H1 (cell line): ENCODE measurements around the gene PODN. TPM values are rescaled to one million over a fixed set of nuclear protein-coding genes. Genes with fewer than 3 reads are reported as not detected.

Experiments
- CTCF ChIA-PET: fragments of 300-600 bp; sonication (Branson Sonifier 250); formaldehyde crosslinking; loops from one replicate; lab custom pipeline; 2021; ENCODE audit not compliant: partially characterized antibody; lab: Charles Lee
- POLR2A ChIA-PET: fragments of 300-600 bp; sonication (Branson Sonifier 250); formaldehyde crosslinking; loops from one replicate; lab custom pipeline; 2021; ENCODE audit warnings: inconsistent platforms; ENCODE audit not compliant: partially characterized antibody; lab: Charles Lee
- DNase-seq, 2 experiments: peaks; one replicate each; pipeline versions ENCODE4 v3.0.0 to v3.0.0-alpha.2; 2010 to 2022; ENCODE audit warnings: low spot score in 2 of 2, low read depth in 1 of 2, mixed read lengths in 1 of 2
- FAIRE-seq: peaks from 2 replicates; lab custom pipeline; 2011; peaks lifted over from hg19 to GRCh38; lab: Jason Lieb, UNC
- H2AFZ ChIP-seq: 2 replicates; pipeline ENCODE4 v1.8.1; 2012; ENCODE audit warnings: low read length, inconsistent platforms
- H2AK5ac ChIP-seq: 2 replicates; pipeline ENCODE4 v1.6.1; 2013; ENCODE audit warnings: low read depth, low read length
- H2BK120ac ChIP-seq: replicated peaks from 2 replicates; pipeline ENCODE3; 2013; ENCODE audit warnings: low read depth, low read length, inconsistent platforms
- H2BK12ac ChIP-seq: 2 replicates; pipeline ENCODE4 v1.6.1; 2013; ENCODE audit warnings: low read depth, low read length
- H2BK15ac ChIP-seq: 2 replicates; pipeline ENCODE4 v1.6.1; 2013; ENCODE audit warnings: low read length
- H2BK20ac ChIP-seq: 2 replicates; pipeline ENCODE4 v1.6.1; 2013; ENCODE audit warnings: low read length
- H2BK5ac ChIP-seq: 2 replicates; pipeline ENCODE4 v1.6.1; 2013; ENCODE audit warnings: low read depth, low read length
- H3K14ac ChIP-seq: 2 replicates; pipeline ENCODE4 v1.6.1; 2013; ENCODE audit warnings: inconsistent platforms; ENCODE audit not compliant: insufficient read length
- H3K18ac ChIP-seq: 2 replicates; pipeline ENCODE4 v1.6.1; 2013; ENCODE audit warnings: low read length; ENCODE audit errors: extremely low read depth
- H3K23ac ChIP-seq: 2 replicates; pipeline ENCODE4 v1.6.1; 2013; ENCODE audit warnings: inconsistent platforms; ENCODE audit not compliant: insufficient read length
- H3K23me2 ChIP-seq: 2 replicates; pipeline ENCODE4 v1.6.1; 2013; ENCODE audit warnings: low read depth, low read length
- H3K27ac ChIP-seq: 2 replicates; pipeline ENCODE4 v1.6.1; 2011; ENCODE audit warnings: low read depth, low read length, inconsistent platforms
- H3K27me3 ChIP-seq, 4 experiments: replicated peaks in 1 of 4; 1 replicate in 1 of 4; 2 replicates in 3 of 4; pipeline versions ENCODE4 v1.6.1 to v1.8.1; 2011 to 2013; ENCODE audit warnings: low read length in 3 of 4, mild to moderate bottlenecking in 3 of 4, inconsistent platforms in 2 of 4, mixed read lengths in 2 of 4, moderate library complexity in 1 of 4; ENCODE audit not compliant: control insufficient read depth in 3 of 4, insufficient read depth in 3 of 4; ENCODE audit errors: extremely low read depth in 1 of 4
- H3K36me3 ChIP-seq, 4 experiments: 2 replicates each; pipeline versions ENCODE4 v1.6.1 to v1.8.1; 2011 to 2013; ENCODE audit warnings: mild to moderate bottlenecking in 4 of 4, low read length in 3 of 4, moderate library complexity in 2 of 4, control low read depth in 1 of 4, inconsistent platforms in 1 of 4; ENCODE audit not compliant: insufficient read depth in 4 of 4, control insufficient read depth in 2 of 4
- H3K4ac ChIP-seq: replicated peaks from 2 replicates; pipeline ENCODE3; 2013; ENCODE audit warnings: low read length, low read depth, mixed read lengths, inconsistent platforms; ENCODE audit not compliant: insufficient read length
- H3K4me1 ChIP-seq, 4 experiments: replicated peaks in 1 of 4; 1 replicate in 1 of 4; 2 replicates in 3 of 4; pipeline versions ENCODE4 v1.6.1 to v1.8.1; 2011 to 2013; ENCODE audit warnings: low read length in 3 of 4, inconsistent platforms in 2 of 4, mixed read lengths in 1 of 4; ENCODE audit not compliant: insufficient read depth in 4 of 4, control insufficient read depth in 3 of 4
- H3K4me2 ChIP-seq, 2 experiments: 2 replicates each; pipeline versions ENCODE4 v1.6.1 to v1.8.1; 2011 to 2013; ENCODE audit warnings: low read depth in 2 of 2, low read length in 2 of 2, control low read depth in 1 of 2, inconsistent platforms in 1 of 2, mild to moderate bottlenecking in 1 of 2; ENCODE audit not compliant: insufficient read depth in 1 of 2
- H3K4me3 ChIP-seq, 4 experiments: fragments of 200-600, 300-600 bp in 1 of 4; sonication (generic), shearing (Covaris generic), sonication (Bioruptor Twin) in 1 of 4; 2 replicates each; pipeline versions ENCODE4 v1.5.1 to v1.8.1; 2011 to 2016; ENCODE audit warnings: low read length in 4 of 4, low read depth in 3 of 4, control low read depth in 2 of 4, inconsistent platforms in 2 of 4, mild to moderate bottlenecking in 2 of 4, mixed read lengths in 1 of 4, moderate library complexity in 1 of 4; ENCODE audit not compliant: insufficient read depth in 2 of 4; ENCODE audit errors: extremely low read depth in 1 of 4
- H3K56ac ChIP-seq: replicated peaks from 2 replicates; pipeline ENCODE3; 2013; ENCODE audit warnings: low read depth, mild to moderate bottlenecking, mixed read lengths, low read length, inconsistent platforms; ENCODE audit not compliant: insufficient read length
- H3K79me1 ChIP-seq: 2 replicates; pipeline ENCODE4 v1.6.1; 2013; ENCODE audit warnings: low read depth, low read length, control low read depth
- H3K79me2 ChIP-seq, 2 experiments: 2 replicates each; pipeline versions ENCODE4 v1.6.1 to v1.8.1; 2012 to 2013; ENCODE audit warnings: low read length in 2 of 2, mild to moderate bottlenecking in 2 of 2, inconsistent platforms in 1 of 2; ENCODE audit not compliant: insufficient read depth in 2 of 2, control insufficient read depth in 1 of 2
- H3K9ac ChIP-seq, 4 experiments: replicated peaks in 1 of 4; 1 replicate in 1 of 4; 2 replicates in 3 of 4; pipeline versions ENCODE4 v1.6.1 to v1.8.1; 2011 to 2013; ENCODE audit warnings: low read depth in 3 of 4, low read length in 3 of 4, control low read depth in 2 of 4, mild to moderate bottlenecking in 2 of 4, moderate library complexity in 2 of 4, inconsistent platforms in 1 of 4; ENCODE audit errors: extremely low read depth in 1 of 4
- H3K9me3 ChIP-seq, 2 experiments: 2 replicates each; pipeline versions ENCODE4 v1.6.1 to v1.8.1; 2012 to 2013; ENCODE audit warnings: mild to moderate bottlenecking in 2 of 2, moderate library complexity in 2 of 2, control low read depth in 1 of 2, inconsistent platforms in 1 of 2, low read depth in 1 of 2, low read length in 1 of 2, mixed read lengths in 1 of 2; ENCODE audit not compliant: insufficient read depth in 2 of 2
- H4K20me1 ChIP-seq, 2 experiments: replicated peaks in 1 of 2; 2 replicates each; pipeline versions ENCODE3 to v1.8.1; 2011 to 2013; ENCODE audit warnings: inconsistent platforms in 2 of 2, low read length in 2 of 2, mild to moderate bottlenecking in 1 of 2; ENCODE audit not compliant: insufficient read depth in 2 of 2, control insufficient read depth in 1 of 2
- H4K5ac ChIP-seq: 2 replicates; pipeline ENCODE4 v1.6.1; 2013; ENCODE audit warnings: low read length, low read depth, mixed read lengths, inconsistent platforms; ENCODE audit not compliant: insufficient read length
- H4K8ac ChIP-seq: 2 replicates; pipeline ENCODE4 v1.8.0; 2013; ENCODE audit warnings: mild to moderate bottlenecking, moderate library complexity, low read length, inconsistent platforms; ENCODE audit not compliant: insufficient read depth; ENCODE audit errors: extremely low read depth
- H4K91ac ChIP-seq: replicated peaks from 2 replicates; pipeline ENCODE3; 2013; ENCODE audit warnings: low read length, mixed read lengths, inconsistent platforms; ENCODE audit not compliant: insufficient read length
- CREB1 ChIP-seq: IDR thresholded peaks from 2 replicates; pipeline ENCODE4 v1.6.1; 2012; ENCODE audit warnings: inconsistent platforms
- TCF12 ChIP-seq: IDR thresholded peaks from 2 replicates; pipeline ENCODE4 v1.6.1; 2011; ENCODE audit warnings: low read depth, mild to moderate bottlenecking, low read length
- WGBS, 2 experiments: shearing (Covaris generic) in 1 of 2; methylation state at CpG; one replicate each; pipeline versions ENCODE4 v1.1.6 to v1.1.7; 2013 to 2015; ENCODE audit warnings: low lambda C conversion rate in 2 of 2, mixed read lengths in 2 of 2, inconsistent platforms in 1 of 2, low coverage in 1 of 2, missing lambda C conversion rate in 1 of 2; ENCODE audit not compliant: insufficient replicate concordance in 2 of 2, insufficient coverage in 1 of 2, insufficient read length in 1 of 2; ENCODE audit errors: extremely low coverage in 1 of 2, missing lambda C conversion rate in 1 of 2; 5-methylcytosine and 5-hydroxymethylcytosine counted together
- polyA plus RNA-seq, 7 experiments: library from polyadenylated mRNA; depleted of rRNA in 3 of 7; stranded (reverse) in 5 of 7; unstranded in 2 of 7; fragments of >200 nt in 5 of 7; fragments of 200-250 nt in 2 of 7; gene quantifications; 1 replicate in 5 of 7; 2 replicates in 1 of 7; 4 replicates in 1 of 7; pipeline versions ENCODE4 v1.2.1 to v1.2.3, GENCODE V29; 2011 to 2013; ENCODE audit warnings: missing spikeins in 2 of 7, mixed read lengths in 2 of 7
- total RNA-seq: library from RNA; stranded (reverse); fragmentation: NEBNext Ultra II Directional; extraction: Animal tissue kit (Norgen Biotek cat#: 25700); gene quantifications from 2 replicates; pipeline ENCODE4 v1.2.1, GENCODE V29; 2021

The PODN gene
- total and polyA plus RNA-seq, 2 of the 8 experiments (the other 6 are each of a cell fraction or from before 2014, with no cell fraction given), result 0.11 to 0.17 TPM

DNA sequence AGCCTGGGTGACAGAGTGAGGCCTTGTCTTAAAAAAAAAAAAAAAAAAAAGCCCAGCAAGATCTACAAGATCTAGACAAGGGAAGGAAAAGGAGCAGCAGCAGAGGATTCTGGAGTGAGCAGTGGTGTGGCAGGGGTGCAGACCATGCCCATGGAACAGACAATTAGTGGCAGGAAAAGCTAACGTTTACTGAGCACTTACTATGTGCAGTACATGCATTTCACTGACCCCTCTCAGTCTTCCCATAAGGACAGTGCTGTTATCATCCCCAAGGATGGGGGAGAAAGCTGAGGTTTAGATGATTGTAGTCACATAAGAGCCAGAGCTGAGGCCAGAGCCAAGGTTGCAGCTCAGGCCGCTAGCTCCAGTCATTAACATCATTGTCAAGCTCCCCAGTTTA lies 5.9 kb downstream of the PODN start:
- CTCF ChIA-PET, result interaction anchor here (1.1 to 3.7 kb wide), 5 partner anchors 14 to 163 kb away, joined by 3 to 14 read pairs (median 5); no protein-coding TSS in a partner anchor
- no peak for DNase-seq
- Histone ChIP-seq H3K4me1 (peaks cover 0 to 9% (median 0%) of the 10 kb centered on the region in 4 experiments; a peak in 4 of 7 replicates), H2BK20ac (no peak overlapping the region), H3K4me3 (no peak overlapping the region), H3K23ac (no peak overlapping the region), H3K14ac (no peak overlapping the region), H3K9ac (no peak overlapping the region), H2BK5ac (no peak overlapping the region), H3K23me2 (peaks cover 3% of the 10 kb centered on the region; the same call in 1 of the 2 replicates), H3K9me3 (no peaks in the 10 kb centered on the region), H4K8ac (no peak overlapping the region), H2AFZ (no peak overlapping the region), H4K5ac (no peak overlapping the region), H2BK120ac (no peak overlapping the region), H3K18ac (no peak overlapping the region), H3K36me3 (no peaks in the 10 kb centered on the region), H4K91ac (no peak overlapping the region), H2AK5ac (no peak overlapping the region), H3K27ac (no peak overlapping the region), H4K20me1 (no peaks in the 10 kb centered on the region), H3K56ac (no peak overlapping the region), H3K4me2 (no peak overlapping the region), H2BK15ac (no peak overlapping the region), H3K4ac (no peak overlapping the region), H2BK12ac (no peak overlapping the region), H3K79me1 (no peaks in the 10 kb centered on the region), H3K79me2 (no peaks in the 10 kb centered on the region), H3K27me3 (peaks cover 6 to 21% (median 19%) of the 10 kb centered on the region in 4 experiments)
- POLR2A ChIA-PET, result interaction anchor here (0.9 to 1.1 kb wide), 2 partner anchors 9 to 53 kb away, joined by 3 read pairs; no protein-coding TSS in a partner anchor
- no peak for FAIRE-seq
- no peak for TF ChIP-seq TCF12
- no peak for TF ChIP-seq CREB1
- 80% methylated on average over 2 of the region's 2 CpGs; no CpG with 5 or more reads in 1 of the 2 experiments for WGBS, 2 experiments
